ENCODE results near the gene VSTM2L. TPM values are rescaled to one million over a fixed set of nuclear protein-coding genes. Genes with fewer than 3 reads are reported as not detected.

VSTM2L gene
- polyA plus RNA-seq, 1 of the 3 experiments (the other 2 are of a cell fraction), result 5.1 TPM

GRCh38 chr20:37968841-37969401 is 66.0 kb downstream of the VSTM2L start:
- DNase-seq, result no peak
- no peaks in the 10 kb centered on the region for H3K36me3 ChIP-seq (replicated peaks in 1 of 2; ENCODE audit: control insufficient read depth in 1 of 2, insufficient read depth in 2 of 2, low read length in 1 of 2)
- no peaks in the 10 kb centered on the region for H3K9me2 ChIP-seq
- no peak overlapping the region for H2AFZ ChIP-seq (ENCODE audit: low read depth)
- H3K4me3 ChIP-seq (ENCODE audit: low read depth in 2 of 2, low read length in 1 of 2), result no peak overlapping the region
- no peaks in the 10 kb centered on the region for H3F3A ChIP-seq (replicated peaks; ENCODE audit: insufficient read depth)
- no peak overlapping the region for H3K4me2 ChIP-seq
- no peaks in the 10 kb centered on the region for H3K9me3 ChIP-seq
- 74% methylated on average over 3 of the region's 6 CpGs for WGBS (ENCODE audit: low lambda C conversion rate)
- H3K4me1 ChIP-seq (ENCODE audit: control insufficient read depth in 1 of 2, insufficient read depth in 2 of 2, low read depth in 1 of 2, low read length in 1 of 2), result no peaks in the 10 kb centered on the region
- no peaks in the 10 kb centered on the region for H3K79me2 ChIP-seq (ENCODE audit: insufficient read depth)
- H3K27me3 ChIP-seq (ENCODE audit: insufficient read depth), result no peaks in the 10 kb centered on the region
- ChIA-PET CTCF (interaction anchor here (1.4 kb wide), 1 partner anchor 14 kb away, joined by 4 read pairs; no protein-coding TSS in a partner anchor), POLR2A (no interaction called here)
- H3K27ac ChIP-seq (ENCODE audit: low read depth in 2 of 2, low read length in 1 of 2), result no peak overlapping the region
- H3K9ac ChIP-seq, result no peak overlapping the region
- TF ChIP-seq IRF3 (IDR thresholded peaks at IDR 0.05; ENCODE audit: low read depth, low read length) (no peak), TCF12 (IDR thresholded peaks at IDR 0.05) (no peak), MEF2A (IDR thresholded peaks at IDR 0.05; ENCODE audit: borderline replicate concordance, low read depth) (no peak), RAD21 (IDR thresholded peaks at IDR 0.05; ENCODE audit: low read length) (no peak), CHD2 (IDR thresholded peaks at IDR 0.05; ENCODE audit: low read length, partially characterized antibody) (no peak), MAX (IDR thresholded peaks at IDR 0.05; ENCODE audit: low read depth) (no peak), ZBTB33 (IDR thresholded peaks at IDR 0.05; ENCODE audit: borderline replicate concordance, low read depth) (no peak), JUND (IDR thresholded peaks at IDR 0.05) (no peak), TAF1 (IDR thresholded peaks at IDR 0.05; ENCODE audit: borderline replicate concordance, low read depth, low read length) (no peak), NFIC (IDR thresholded peaks at IDR 0.05; ENCODE audit: borderline replicate concordance) (no peak), RCOR1 (IDR thresholded peaks at IDR 0.05; ENCODE audit: low read length) (no peak), FOXM1 (IDR thresholded peaks at IDR 0.05; ENCODE audit: low read depth) (no peak), EZH2phosphoT487 (IDR thresholded peaks at IDR 0.05; ENCODE audit: borderline replicate concordance, low read depth) (no peak), FOSL2 (IDR thresholded peaks at IDR 0.05; ENCODE audit: borderline replicate concordance, low read depth) (no peak), NRF1 (IDR thresholded peaks at IDR 0.05; ENCODE audit: low read depth, low read length) (no peak)
- no peaks in the 10 kb centered on the region for H4K20me1 ChIP-seq (ENCODE audit: insufficient read depth)

Measured in SK-N-SH (cell line).